Kidney epithelial cell (primary cell): ENCODE measurements around the gene SPATA31D3. TPM values are rescaled to one million over a fixed set of nuclear protein-coding genes. Genes with fewer than 3 reads are reported as not detected.
"Not testable (repeated sequence)": the region's sequence is repeated elsewhere in the genome, so short reads cannot be mapped to it uniquely, and the experiment has no call there.

Experiments
- DNase-seq: peaks from one replicate; pipeline ENCODE4 v3.0.0-alpha.2; 2010; ENCODE audit warnings: low read depth
- H3K27me3 ChIP-seq: 2 replicates; pipeline ENCODE4 v1.6.0; 2011; ENCODE audit warnings: low read length; ENCODE audit not compliant: control insufficient read depth, insufficient read depth
- H3K36me3 ChIP-seq: 2 replicates; pipeline ENCODE4 v1.5.1; 2011; ENCODE audit warnings: low read length; ENCODE audit not compliant: control insufficient read depth, insufficient read depth
- H3K4me3 ChIP-seq: 2 replicates; pipeline ENCODE4 v1.5.1; 2011; ENCODE audit warnings: low read depth, mild to moderate bottlenecking, control low read depth, low read length
- total RNA-seq: library from RNA; depleted of rRNA; stranded (reverse); fragments of >200 nt; gene quantifications from 2 replicates; pipeline ENCODE4 v1.2.3, GENCODE V29; 2015
- TF ChIP-seq, protein P1 (sequence below): IDR thresholded peaks from 2 replicates; pipeline ENCODE4 v1.5.1; 2011; ENCODE audit warnings: mild to moderate bottlenecking, moderate library complexity, low read length, control low read depth, inconsistent platforms; ENCODE audit not compliant: insufficient read depth, poor library complexity, severe bottlenecking

SPATA31D3 gene
- total RNA-seq: not detected in 2 replicates

DNA sequence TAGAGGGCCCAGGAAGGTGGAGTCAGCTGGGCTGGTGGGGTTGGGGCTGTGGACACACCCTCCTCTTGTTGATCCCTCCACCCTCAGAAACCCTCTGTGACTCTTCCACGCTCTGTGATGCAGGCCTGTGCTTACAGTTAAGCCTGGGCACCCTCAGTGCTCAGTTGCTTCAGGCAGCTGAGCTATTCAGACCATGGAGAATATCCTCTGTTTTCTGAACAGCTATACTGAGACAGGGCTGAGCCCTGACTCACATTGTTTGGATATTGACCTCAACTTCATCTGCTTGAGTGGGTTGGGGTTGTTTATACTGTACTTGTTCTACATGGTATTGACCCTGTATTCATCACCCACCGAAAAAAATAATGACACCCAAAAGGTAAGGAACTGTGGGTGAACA, at the start of gene SPATA31D3:
SPATA31D3 (plus strand) TSS at position 108 of the 400 bp plus-strand sequence; CDS start at position 194, 86 bp downstream.
- not testable (repeated sequence) for H3K36me3 ChIP-seq, H3K4me3 ChIP-seq, DNase-seq, H3K27me3 ChIP-seq

DNA sequence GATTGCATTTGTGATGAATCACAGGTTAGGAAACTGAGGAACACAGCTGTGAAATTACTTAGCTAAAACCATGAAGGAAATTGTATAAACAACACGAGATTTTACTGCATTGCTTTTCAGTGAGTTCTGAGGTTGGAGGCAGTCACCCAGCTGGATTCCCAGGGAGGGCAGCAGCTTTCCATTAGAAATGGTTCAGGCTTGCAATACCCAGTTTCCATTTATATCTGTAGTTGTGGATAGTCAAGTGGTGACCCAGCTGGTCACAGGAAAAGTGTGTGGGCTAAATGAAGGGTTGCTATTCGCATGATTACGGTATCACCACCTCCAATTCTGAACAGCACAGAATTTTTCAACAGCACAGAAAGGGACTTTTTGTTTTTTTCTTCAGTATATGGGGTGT, 49.4 kb upstream of the SPATA31D3 start:
- H3K27me3 ChIP-seq: no peaks in the 10 kb centered on the region
- TF ChIP-seq, protein P1, sequence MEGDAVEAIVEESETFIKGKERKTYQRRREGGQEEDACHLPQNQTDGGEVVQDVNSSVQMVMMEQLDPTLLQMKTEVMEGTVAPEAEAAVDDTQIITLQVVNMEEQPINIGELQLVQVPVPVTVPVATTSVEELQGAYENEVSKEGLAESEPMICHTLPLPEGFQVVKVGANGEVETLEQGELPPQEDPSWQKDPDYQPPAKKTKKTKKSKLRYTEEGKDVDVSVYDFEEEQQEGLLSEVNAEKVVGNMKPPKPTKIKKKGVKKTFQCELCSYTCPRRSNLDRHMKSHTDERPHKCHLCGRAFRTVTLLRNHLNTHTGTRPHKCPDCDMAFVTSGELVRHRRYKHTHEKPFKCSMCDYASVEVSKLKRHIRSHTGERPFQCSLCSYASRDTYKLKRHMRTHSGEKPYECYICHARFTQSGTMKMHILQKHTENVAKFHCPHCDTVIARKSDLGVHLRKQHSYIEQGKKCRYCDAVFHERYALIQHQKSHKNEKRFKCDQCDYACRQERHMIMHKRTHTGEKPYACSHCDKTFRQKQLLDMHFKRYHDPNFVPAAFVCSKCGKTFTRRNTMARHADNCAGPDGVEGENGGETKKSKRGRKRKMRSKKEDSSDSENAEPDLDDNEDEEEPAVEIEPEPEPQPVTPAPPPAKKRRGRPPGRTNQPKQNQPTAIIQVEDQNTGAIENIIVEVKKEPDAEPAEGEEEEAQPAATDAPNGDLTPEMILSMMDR: no peak
- H3K4me3 ChIP-seq: no peak overlapping the region
- DNase-seq: no peak
- no peaks in the 10 kb centered on the region for H3K36me3 ChIP-seq

DNA sequence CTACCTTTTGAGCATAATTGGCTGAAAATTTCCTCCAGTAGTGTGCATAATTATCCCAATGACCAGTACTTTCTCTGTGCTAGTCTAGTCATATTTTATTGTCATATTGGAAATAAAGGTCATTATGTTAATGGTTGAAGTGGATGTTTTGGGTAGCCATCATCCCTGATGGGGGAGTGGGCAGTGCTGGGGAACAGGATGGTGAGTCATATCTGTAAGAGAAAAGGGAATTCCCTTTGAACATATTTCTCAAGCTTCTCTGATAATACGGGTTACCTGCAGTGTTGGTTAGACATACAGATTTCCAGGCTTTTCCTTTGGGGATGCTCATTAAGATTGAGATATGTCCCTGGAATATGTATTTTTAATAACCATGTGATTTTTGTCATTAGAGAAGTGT, 48.4 kb upstream of the SPATA31D3 start:
- DNase-seq: no peak
- H3K36me3 ChIP-seq: no peaks in the 10 kb centered on the region
- no peaks in the 10 kb centered on the region for H3K27me3 ChIP-seq
- H3K4me3 ChIP-seq: no peak overlapping the region
- TF ChIP-seq, protein P1: no peak

DNA sequence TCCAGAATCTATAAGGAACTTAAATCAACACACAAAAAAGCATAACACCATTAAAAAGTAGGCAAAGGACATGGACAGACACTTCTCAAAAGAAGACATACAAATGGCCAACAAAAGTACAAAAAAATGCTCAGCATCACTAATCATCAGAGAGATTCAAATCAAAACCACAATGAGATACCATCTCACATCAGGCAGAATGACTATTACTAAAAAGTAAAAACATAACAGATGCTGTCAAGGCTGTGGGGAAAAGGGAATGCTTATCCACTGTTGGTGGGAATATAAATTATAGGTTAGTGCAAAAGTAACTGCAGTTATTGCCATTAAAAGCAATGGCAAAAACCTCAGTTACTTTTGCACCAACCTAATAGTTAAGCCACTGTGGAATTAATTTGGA, 47.2 kb upstream of the SPATA31D3 start:
- H3K36me3 ChIP-seq: no peaks in the 10 kb centered on the region
- DNase-seq: no peak
- TF ChIP-seq, protein P1: no peak
- no peaks in the 10 kb centered on the region for H3K27me3 ChIP-seq
- H3K4me3 ChIP-seq: no peak overlapping the region

DNA sequence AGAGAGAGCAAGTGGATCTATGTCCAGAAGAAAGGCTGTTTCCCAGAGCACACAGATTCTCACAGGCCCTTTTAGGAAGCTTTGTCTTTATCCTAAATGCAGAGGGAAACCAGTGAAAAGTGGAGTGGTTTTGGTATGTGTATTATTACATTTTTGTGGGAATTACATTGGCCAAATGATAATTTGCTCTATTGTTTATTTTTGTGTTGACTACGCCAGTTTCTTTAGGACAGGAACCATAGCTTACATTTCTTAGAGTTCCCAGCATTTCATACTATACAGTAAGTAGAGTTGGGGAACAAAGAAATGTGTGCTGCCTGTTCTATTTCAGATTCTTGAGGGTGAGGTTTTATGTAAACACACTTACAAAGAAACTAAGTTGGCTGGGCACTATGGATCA, 44.4 kb upstream of the SPATA31D3 start:
- Histone ChIP-seq H3K27me3 (no peaks in the 10 kb centered on the region), H3K36me3 (no peaks in the 10 kb centered on the region), H3K4me3 (no peak overlapping the region)
- TF ChIP-seq, protein P1: no peak
- no peak for DNase-seq

DNA sequence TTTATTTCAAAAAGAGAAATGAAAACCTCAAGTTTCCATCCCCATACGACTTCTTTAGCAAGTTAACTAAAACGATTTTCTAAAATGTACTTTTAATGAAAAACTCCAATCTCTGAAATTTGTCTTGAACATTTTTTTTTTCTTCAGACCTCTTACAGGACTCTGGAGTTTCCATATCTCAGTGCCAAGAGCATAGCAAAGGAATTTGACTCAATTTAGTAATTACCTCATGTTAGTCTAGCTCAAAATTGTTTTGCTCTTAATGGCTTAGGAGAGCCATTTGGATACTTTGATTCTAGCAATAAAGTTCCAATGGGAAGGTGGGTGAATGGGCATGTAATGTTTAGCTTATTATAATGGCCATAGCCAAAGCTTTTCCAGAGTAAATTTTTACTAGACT, 41.1 kb upstream of the SPATA31D3 start:
- Histone ChIP-seq H3K4me3 (no peak overlapping the region), H3K36me3 (no peaks in the 10 kb centered on the region), H3K27me3 (no peaks in the 10 kb centered on the region)
- TF ChIP-seq, protein P1: no peak
- no peak for DNase-seq

DNA sequence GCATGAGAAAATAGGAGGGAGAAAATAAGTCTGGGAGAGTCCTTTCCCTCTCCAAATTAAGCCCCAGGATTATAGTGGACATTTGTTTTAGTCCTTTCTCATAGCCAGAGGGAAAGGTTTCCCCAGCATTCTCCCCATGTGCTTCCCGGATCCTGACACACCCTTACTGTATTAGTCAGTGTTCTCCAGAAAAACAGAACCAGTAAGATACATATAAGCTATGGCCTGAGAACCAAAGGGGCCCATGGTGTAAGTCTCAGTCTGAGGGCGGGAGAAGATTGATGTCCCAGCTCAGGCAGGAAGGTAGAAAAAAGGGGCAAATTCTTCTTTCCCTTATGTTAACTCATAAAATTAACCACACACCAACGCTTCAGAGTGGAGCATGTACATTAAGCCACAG, 40.7 kb upstream of the SPATA31D3 start:
- H3K36me3 ChIP-seq: no peaks in the 10 kb centered on the region
- H3K27me3 ChIP-seq: no peaks in the 10 kb centered on the region
- TF ChIP-seq, protein P1: no peak
- H3K4me3 ChIP-seq: no peak overlapping the region
- no peak for DNase-seq
